GM19239 (cell line): ENCODE data around the gene NSMCE4A.
A peak's percentile ranks its signal among the peaks of the same experiment; 100 is the strongest.
"Not testable (repeated sequence)": the region's sequence is repeated elsewhere in the genome, so short reads cannot be mapped to it uniquely, and the experiment has no call there.

ENCODE experiments used
- DNase-seq: peaks from one replicate; pipeline ENCODE4 v3.0.0; 2011; ENCODE audit warnings: low spot score; ENCODE audit not compliant: insufficient read length
- FAIRE-seq: peaks from 2 replicates; lab custom pipeline; 2011; peaks lifted over from hg19 to GRCh38; lab: Jason Lieb, UNC

The NSMCE4A gene, protein sequence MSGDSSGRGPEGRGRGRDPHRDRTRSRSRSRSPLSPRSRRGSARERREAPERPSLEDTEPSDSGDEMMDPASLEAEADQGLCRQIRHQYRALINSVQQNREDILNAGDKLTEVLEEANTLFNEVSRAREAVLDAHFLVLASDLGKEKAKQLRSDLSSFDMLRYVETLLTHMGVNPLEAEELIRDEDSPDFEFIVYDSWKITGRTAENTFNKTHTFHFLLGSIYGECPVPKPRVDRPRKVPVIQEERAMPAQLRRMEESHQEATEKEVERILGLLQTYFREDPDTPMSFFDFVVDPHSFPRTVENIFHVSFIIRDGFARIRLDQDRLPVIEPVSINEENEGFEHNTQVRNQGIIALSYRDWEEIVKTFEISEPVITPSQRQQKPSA

DNA sequence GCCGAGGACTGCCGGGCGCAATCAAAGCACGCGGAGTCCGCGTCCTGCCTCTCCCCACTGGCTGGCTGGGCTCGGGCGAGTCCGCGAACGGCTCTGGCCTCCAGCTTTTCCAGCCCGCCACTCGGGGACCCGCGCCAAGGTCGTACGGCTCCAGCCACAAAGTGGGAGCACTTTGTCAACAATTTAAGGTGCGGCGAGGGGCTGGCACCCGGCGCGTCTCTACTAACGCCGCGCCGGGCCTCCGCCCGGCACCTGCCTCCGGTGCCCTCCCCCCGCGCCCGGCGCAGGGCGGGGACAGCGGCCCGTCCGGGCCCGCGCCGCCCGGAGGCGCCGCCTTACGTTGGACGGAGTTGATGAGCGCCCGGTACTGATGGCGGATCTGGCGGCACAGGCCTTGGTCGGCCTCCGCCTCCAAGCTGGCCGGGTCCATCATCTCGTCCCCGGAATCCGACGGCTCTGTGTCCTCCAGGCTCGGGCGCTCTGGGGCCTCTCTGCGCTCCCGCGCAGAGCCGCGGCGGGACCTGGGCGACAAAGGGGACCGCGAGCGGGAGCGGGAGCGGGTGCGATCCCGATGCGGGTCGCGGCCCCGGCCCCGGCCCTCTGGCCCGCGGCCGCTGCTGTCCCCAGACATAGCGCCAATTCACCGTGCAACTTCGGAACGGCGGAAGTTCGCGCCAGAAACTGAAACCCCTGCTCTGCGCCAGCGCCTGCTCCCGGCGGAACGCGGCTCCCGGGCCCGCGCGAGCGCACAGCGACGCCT is at the start of gene NSMCE4A:
TSS of gene NSMCE4A (minus strand) at position 683 of the 760 bp plus-strand sequence. CDS start at position 631, 52 bp downstream.
- FAIRE-seq (peak; percentile 79), DNase-seq (peak; percentile 93)

- not testable (repeated sequence) for FAIRE-seq, DNase-seq
Observed at GRCh38 chr10:122023257-122023656, 48.2 kb upstream of the NSMCE4A start.

DNA sequence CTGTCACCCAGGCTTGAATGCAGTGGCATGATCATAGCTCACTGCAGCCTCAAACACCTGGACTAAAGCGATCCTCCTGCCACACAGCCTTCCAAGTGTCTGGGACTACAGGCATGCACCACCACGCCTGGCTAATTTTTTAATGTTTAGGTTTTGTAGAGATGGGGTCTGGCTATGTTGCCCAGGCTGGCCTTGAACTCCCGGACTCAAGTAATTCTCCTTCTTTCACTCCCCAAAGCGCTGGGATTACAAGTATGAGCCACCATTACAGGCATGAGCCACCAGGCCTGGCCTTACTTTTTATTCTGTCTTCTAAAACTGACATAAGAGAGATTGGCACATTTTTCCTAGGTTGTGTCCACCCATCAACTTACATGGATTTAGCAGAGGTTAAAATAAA is 47.3 kb upstream of the NSMCE4A start:
- no peak for FAIRE-seq
- DNase-seq, result no peak

GRCh38 chr10:122021828-122022227 is 46.8 kb upstream of the NSMCE4A start:
- FAIRE-seq (no peak), DNase-seq (no peak)

GRCh38 chr10:122021379-122021778 is 46.4 kb upstream of the NSMCE4A start:
- FAIRE-seq (no peak), DNase-seq (no peak)

- no peak for FAIRE-seq
- no peak for DNase-seq
Observed at GRCh38 chr10:122020226-122020625, 45.2 kb upstream of the NSMCE4A start.

DNA sequence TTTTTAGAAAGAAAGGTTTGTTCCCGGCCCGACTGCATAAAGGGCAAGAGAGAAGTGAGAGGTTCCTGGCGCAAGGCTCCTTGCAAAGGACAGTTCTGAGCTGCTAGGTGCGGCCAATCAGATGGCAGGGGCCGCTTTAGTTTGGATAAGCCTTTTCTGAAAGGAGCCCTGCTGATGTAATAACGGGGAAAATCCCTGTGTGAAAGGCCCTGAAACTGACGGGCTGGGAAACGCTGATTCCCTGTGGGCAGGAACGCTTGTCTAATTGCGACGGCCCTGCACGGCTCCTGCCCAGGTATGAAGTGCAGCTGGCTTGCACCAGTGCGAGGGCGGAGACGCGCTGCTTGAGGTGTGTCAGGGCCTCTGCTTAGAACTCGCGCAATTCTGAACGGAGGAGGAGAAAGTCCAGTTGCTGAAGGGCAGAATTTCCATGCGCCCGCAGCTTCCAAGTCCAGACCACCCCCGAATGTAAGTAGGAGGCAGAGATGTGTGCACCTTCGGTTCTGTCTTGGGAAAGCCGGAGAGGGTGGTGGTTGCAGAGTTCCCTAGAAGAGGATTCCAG is 44.5 kb upstream of the NSMCE4A start:
- no peak for DNase-seq
- FAIRE-seq, result no peak

GRCh38 chr10:122018951-122019413 is 44.0 kb upstream of the NSMCE4A start:
- FAIRE-seq (no peak), DNase-seq (no peak)

DNA sequence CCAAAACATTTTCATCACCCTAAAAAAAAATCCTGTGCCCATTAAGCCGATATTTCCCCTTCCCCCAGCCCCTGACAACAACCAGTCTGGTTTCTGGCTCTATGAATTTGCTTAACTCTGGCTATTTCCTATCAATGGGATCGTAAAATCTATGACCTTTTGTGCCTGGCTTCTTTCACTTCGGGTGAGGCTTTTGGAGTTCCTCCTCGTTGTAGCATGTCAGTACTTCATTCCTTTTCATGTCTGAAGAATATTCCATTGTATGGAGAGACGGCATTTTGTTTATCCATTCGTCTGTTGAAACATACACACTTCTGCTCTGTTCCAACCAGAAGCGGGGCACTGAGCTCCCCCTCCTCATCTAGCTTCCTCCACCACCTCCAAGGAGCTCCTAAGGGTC is 43.5 kb upstream of the NSMCE4A start:
- FAIRE-seq, result no peak
- no peak for DNase-seq

- DNase-seq, FAIRE-seq: not testable (repeated sequence)
Observed at GRCh38 chr10:122017926-122018325, 42.9 kb upstream of the NSMCE4A start.

GRCh38 chr10:122014652-122015248 is 39.7 kb upstream of the NSMCE4A start:
- DNase-seq (no peak), FAIRE-seq (no peak)

DNA sequence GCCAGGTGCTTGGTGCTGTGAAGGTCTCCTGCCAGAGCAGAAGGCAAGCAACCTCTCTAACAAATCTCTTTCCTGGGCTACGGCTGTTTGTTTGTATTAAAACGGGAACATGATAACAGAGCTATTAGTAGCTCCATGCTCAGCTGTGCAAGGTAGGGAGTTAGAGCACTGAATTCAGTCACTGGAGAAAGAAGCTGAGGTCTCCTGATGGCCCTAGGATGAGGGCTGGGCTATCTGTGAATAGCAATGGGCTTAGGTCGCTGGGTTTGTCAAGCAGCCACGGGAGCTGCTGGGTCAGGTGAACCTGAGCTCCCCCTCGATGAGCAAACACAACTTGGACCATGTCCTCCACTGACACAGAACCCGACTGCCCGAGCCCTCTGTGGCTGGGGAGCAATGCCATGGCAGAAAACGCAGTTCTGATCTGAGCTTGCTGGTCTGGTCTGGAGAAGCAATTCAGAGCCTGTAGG is 38.3 kb upstream of the NSMCE4A start:
- DNase-seq (no peak), FAIRE-seq (no peak)

GRCh38 chr10:122012731-122013130 is 37.7 kb upstream of the NSMCE4A start:
- DNase-seq (no peak), FAIRE-seq (no peak)

DNA sequence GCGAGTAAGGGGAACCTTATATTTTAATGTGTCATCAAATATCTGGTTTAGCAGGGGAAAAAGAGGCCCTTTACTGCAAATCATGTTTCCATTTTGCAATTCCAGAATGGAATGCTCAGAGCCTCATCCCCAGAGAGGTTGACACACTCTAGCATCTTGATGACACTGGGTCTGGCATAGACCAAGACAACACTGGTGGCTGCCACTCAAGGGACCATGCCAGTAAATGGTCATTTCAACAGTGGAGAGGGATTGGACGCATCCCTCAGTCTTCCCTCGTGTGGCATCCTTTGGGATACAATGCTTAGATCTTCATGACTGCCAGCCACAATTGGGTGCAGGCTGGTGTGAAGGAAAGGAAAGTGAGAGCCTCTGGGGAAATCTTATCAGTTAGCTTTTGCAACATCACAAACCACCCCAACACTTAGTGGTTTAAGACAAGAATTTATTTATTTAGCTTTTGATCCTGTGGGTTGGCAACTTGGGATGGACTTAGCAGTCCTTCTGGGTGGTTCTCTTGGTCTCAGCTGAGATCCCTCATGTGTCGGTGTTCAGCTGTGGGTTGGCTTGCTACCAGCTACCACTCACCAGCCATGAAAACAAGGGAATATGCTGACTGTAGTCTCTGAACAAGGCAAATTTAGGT is 35.5 kb upstream of the NSMCE4A start:
- FAIRE-seq (no peak), DNase-seq (no peak)

- FAIRE-seq, result no peak
Observed at GRCh38 chr10:122007415-122007814, 32.4 kb upstream of the NSMCE4A start.

DNA sequence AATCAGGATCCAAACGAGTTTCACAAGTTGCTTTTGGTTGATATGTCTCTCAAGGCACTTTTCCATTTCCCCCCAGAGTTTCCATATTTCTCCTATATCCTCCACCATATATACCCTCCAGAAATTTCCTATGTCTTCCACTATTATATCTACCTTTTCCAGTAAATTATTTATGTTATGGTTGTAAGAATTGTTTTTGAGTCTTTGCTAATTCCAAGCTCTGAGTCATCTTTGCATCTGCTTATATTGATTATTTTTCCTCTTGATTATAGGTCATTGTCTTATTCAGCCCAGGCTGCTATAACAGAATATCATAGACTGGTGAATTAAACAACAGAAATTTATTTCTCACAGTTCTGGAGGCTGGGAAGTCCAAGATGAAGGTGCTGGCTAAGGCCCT is 26.7 kb upstream of the NSMCE4A start:
- DNase-seq (no peak), FAIRE-seq (no peak)

More at GRCh38 chr10:122007415-122007814, 32.4 kb upstream of the NSMCE4A start:
- no peak for DNase-seq

DNA sequence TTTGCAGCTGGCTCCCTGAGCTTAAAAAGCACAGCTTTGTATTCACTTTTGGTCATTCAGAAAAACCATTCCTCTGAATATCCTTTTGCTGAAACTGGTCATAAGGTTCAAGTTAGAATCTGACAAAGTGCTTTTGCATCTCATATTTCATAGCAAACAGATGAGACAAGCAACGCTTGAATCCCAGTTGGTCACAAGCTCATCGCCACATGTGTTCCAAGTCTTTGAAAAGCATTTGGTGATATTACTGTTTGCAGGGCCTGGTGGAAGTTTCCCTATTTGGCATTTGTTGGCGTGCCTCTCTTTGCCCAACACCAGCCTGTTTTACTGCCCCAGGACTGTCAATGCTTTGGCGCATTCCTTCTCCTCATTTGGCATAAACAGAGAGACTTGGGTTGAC is 24.3 kb upstream of the NSMCE4A start:
- DNase-seq (no peak), FAIRE-seq (no peak)

DNA sequence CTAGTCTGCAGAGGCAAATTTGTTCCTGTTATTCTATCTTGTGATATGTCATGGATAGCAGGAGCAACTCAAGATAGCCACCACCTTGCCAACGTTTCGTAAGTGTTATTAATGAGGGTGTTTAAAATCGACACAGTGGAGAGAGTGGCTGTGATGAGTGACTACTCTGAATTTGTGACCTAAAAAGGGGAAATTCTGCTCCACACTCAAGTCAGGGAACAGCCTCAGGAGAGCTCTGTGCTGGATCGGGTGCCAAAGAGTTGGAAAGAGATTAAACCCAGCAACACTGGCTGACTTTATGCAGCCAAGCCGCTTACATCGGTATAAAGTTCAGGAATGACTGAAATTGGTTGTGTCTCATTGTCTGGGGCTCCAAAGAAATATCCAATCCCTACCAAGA is 23.4 kb upstream of the NSMCE4A start:
- FAIRE-seq, result no peak
- no peak for DNase-seq

DNA sequence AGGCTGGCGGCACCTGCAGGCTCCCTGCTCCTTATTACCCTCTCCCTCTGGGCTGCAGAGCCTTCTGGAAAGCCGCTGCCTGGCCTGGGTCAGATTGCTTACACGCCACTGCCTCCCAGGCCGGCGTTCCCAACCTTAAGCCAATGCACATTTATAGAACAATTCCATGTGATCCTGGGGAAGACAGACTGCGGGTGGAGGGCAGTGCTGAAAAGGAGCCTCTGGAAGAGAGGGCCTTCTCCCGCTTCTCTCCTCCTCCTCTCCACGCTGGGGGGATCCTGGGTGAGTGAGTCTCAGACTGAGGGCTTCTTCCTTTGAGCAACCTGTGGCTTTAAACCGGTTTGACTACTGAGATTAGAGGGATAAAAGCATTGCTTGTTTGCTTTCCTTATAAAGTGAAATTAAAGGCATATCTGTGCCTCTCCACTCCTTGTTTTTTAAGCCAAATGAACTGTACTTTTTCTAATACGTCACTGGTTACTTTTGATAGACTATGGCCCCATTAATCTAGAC is 19.5 kb upstream of the NSMCE4A start:
- FAIRE-seq, result no peak
- no peak for DNase-seq

GRCh38 chr10:121991727-121992126 is 16.7 kb upstream of the NSMCE4A start:
- not testable (repeated sequence) for DNase-seq, FAIRE-seq
